ENCODE data around the gene SNRNP25. TPM values are rescaled to one million over a fixed set of nuclear protein-coding genes. Genes with fewer than 3 reads are reported as not detected.
A peak's percentile ranks its signal among the peaks of the same experiment; 100 is the strongest.
"Not testable (repeated sequence)": the region's sequence is repeated elsewhere in the genome, so short reads cannot be mapped to it uniquely, and the experiment has no call there.

SNRNP25 gene
- total RNA-seq, result 45.6 TPM
- long read RNA-seq, transcript SNRNP25-201 (5 exons, 1,905 nt), result major isoform, 56 of 58 reads
- long read RNA-seq, partial matches to known transcripts, result 0 of 58 reads
- long read RNA-seq, other reads (novel, unspliced or antisense), result 0 of 58 reads

GRCh38 chr16:53346-54236 is at the start of gene SNRNP25, which contains the start of gene POLR3K:
Gene SNRNP25 (plus strand): TSS chr16:53828. CDS start chr16:54017, 189 bp downstream.
Gene POLR3K (minus strand): TSS chr16:53608. CDS start chr16:53586, 22 bp downstream.
- DNase-seq (ENCODE audit: low spot score), result peak; percentile 100
- intact Hi-C loops (cut with DNase I), result no loop called here

DNA sequence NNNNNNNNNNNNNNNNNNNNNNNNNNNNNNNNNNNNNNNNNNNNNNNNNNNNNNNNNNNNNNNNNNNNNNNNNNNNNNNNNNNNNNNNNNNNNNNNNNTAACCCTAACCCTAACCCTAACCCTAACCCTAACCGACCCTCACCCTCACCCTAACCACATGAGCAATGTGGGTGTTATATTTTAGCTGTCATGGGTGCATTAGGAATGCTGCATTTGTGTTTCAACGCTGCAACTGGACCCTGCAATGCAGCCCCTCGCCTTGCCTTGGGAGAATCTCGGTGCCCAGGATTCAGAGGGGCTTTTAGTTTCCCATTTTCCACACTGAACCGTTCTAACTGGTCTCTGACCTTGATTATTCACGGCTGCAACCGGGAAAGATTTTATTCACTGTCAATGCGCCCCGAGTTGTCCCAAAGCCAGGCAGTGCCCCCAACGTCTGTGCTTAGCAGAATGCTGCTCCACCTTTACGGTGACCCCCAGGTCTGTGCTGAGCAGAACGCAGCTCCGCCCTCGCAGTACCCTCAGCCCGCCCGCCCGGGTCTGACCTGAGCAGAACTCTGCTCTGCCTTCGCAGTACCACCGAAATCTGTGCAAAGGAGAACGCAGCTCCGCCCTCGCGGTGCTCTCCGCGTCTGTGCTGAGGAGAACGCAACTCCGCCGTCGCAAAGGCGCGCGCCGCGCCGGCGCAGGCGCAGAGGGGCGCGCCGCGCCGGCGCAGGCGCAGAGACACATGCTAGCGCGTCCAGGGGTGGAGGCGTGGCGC is 43.5 kb upstream of the SNRNP25 start:
- intact Hi-C loops (cut with DNase I), result no loop called here
- no peak for DNase-seq (ENCODE audit: low spot score)

DNA sequence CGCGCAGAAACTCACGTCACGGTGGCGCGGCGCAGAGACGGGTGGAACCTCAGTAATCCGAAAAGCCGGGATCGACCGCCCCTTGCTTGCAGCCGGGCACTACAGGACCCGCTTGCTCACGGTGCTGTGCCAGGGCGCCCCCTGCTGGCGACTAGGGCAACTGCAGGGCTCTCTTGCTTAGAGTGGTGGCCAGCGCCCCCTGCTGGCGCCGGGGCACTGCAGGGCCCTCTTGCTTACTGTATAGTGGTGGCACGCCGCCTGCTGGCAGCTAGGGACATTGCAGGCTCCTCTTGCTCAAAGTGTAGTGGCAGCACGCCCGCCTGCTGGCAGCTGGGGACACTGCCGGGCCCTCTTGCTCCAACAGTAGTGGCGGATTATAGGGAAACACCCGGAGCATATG is 42.9 kb upstream of the SNRNP25 start:
- intact Hi-C loops (cut with DNase I), result not testable (repeated sequence)
- DNase-seq (ENCODE audit: low spot score), result peak; percentile 97

DNA sequence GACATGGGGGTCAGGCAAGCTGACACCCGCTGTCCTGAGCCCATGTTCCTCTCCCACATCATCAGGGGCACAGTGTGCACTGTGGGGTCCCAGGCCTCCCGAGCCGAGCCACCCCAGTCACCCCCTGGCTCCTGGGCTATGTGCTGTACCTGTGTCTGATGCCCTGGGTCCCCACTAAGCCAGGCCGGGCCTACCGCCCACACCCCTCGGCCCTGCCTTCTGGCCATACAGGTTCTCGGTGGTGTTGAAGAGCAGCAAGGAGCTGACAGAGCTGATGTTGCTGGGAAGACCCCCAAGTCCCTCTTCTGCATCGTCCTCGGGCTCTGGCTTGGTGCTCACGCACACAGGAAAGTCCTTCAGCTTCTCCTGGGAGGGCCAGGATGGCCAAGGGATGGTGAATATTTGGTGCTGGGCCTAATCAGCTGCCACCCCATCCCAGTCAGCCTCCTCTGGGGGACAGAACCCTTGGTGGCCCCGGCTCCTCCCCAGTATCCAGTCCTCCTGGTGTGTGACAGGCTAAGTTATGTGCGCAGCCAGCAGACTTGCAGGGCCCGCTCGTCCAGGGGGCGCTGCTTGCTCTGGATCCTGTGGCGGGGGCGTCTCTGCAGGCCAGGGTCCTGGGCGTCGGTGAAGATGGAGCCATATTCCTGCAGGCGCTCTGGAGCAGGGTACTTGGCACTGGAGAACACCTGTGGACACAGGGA is 36.4 kb upstream of the SNRNP25 start:
- intact Hi-C loops (cut with DNase I); DNase-seq (ENCODE audit: low spot score): not testable (repeated sequence)

- DNase-seq (ENCODE audit: low spot score); intact Hi-C loops (cut with DNase I): not testable (repeated sequence)
These were observed 32.7 kb upstream of the SNRNP25 start for GRCh38 chr16:20886-21285.

- intact Hi-C loops (cut with DNase I); DNase-seq (ENCODE audit: low spot score): not testable (repeated sequence)
These were observed 29.5 kb upstream of the SNRNP25 start for GRCh38 chr16:24151-24550.

DNA sequence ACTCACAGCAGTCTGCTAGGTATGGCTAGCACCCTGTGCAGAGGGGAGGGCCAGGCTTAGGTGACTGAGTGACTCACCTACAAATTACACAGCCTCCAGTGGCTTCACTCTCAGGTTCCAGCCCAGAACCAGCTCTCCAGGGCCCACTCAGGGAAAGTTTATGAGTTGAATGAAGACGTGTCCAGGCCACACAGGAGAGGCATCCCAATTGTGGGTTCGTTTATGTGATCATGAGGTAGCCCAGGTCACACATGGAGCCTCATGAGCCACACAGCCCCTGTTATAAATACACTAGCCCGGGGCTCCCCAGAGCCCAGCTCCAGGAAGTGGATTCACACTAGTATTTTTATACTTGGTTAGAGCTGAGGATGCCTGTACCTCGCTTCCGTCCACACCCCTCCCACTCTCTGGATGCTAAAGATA is 27.7 kb upstream of the SNRNP25 start:
- intact Hi-C loops (cut with DNase I); DNase-seq (ENCODE audit: low spot score): not testable (repeated sequence)

- intact Hi-C loops (cut with DNase I); DNase-seq (ENCODE audit: low spot score): not testable (repeated sequence)
These were observed 23.0 kb upstream of the SNRNP25 start for GRCh38 chr16:30627-31026.

DNA sequence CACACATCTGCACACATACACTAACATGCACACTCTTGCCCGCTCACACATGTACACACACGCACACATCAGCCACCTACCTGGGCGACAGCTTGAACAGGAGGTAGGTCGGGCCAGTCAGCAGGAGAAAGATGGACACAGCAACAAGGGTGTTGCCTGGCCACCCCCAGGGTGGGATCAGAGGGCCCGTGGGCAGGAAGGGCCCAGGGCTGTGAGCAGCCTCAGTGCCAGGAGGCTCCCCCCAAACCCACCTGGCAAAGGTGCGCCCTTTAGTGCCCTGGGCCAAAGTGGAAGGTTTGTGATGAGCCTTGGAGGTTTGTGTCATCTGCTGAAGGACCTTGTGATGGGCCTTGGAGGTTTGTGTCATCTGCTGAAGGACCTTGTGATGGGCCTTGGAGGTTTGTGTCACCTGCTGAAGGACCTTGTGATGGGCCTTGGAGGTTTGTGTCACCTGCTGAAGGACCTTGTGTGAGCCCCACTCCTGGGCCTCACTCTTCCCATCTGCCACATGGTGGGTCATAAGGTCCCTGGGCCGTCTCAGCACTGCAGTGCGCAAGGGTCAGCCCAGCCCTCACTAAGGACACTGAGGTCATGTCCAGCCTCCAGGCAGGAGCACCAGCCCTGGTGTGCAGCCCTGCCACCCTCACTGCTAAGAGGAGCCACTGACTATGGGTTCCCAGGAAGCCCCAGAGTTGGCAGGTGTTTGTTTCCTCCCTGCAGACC is 20.3 kb upstream of the SNRNP25 start:
- DNase-seq (ENCODE audit: low spot score); intact Hi-C loops (cut with DNase I): not testable (repeated sequence)

GRCh38 chr16:33877-34647 is 19.6 kb upstream of the SNRNP25 start:
- no peak for DNase-seq (ENCODE audit: low spot score)
- intact Hi-C loops (cut with DNase I), result no loop called here

DNA sequence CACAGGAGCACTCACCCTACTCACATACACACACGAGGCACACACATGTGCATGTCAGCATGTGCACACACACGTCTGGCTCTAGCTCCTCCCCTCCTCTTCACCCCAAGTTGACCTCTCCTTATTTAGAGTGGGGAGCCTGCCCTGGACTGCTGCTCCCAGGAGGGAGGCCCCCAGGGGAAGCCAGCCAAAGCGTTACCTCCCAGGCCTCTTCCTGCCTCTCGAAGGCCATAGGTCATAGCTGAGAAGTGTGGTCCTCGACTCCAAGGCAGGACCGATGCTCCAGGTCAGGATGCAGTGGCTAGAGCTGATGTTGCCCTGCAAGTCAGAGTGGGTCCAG is 19.0 kb upstream of the SNRNP25 start:
- intact Hi-C loops (cut with DNase I), result no loop called here
- no peak for DNase-seq (ENCODE audit: low spot score)

DNA sequence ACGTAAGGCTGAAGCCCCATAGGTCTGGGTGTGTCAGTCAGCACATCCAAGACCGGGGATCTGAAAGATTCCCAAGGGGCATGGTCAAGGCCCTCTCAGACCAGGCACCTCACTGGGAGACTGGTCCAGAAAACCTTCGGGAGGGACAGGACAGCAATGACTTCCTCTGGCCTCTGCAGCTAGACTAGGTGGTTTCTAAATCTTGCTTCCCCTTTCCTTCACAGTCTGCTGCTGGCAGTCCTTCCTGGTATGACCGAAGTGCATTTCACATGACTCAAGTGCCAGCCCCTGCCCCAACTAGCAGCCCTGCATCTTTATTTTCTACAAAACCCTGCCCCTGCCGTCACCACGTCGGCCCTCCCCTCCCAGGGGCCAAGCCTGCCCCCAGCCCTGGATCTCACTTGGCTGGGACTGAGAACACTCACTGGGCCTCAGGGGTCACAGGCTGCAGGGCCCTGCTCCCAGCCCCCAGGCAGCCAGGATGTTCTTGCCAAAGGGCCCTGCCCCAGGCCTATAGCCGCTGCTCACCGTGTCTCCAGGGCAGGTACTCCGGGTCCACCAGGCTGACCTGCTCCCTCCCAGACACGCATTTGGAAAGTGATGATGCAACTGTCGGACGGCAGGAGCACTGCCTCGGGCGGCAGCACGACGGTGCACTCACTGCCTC is 18.5 kb upstream of the SNRNP25 start:
- no peak for DNase-seq (ENCODE audit: low spot score)
- intact Hi-C loops (cut with DNase I), result no loop called here

- DNase-seq (ENCODE audit: low spot score), result no peak
- intact Hi-C loops (cut with DNase I), result no loop called here
These were observed 17.8 kb upstream of the SNRNP25 start for GRCh38 chr16:35678-36305.

- no peak for DNase-seq (ENCODE audit: low spot score)
- intact Hi-C loops (cut with DNase I), result no loop called here
These were observed 17.2 kb upstream of the SNRNP25 start for GRCh38 chr16:36336-36984.

GRCh38 chr16:37511-37910 is 16.1 kb upstream of the SNRNP25 start:
- intact Hi-C loops (cut with DNase I), result no loop called here
- DNase-seq (ENCODE audit: low spot score), result no peak

DNA sequence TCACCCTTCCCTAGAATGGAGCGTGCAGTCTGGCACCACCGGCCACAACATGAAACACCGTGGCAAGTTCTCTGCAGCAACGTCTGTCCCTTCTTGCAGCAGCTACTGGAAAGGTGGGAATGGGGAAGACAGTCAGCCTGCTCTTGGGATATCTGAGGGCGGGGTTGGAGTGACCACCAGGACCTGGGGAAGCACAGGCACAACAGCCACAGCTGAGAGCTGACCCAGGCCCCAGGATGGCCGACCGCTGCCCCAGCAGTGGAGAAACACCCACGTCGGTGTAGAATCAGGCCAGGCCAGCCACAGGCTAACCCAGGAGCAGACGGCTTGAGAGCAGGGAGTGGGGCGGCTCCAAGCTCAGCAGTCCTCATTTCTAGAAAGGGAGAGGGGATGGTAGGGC is 15.4 kb upstream of the SNRNP25 start:
- DNase-seq (ENCODE audit: low spot score), result not testable (repeated sequence)

More for the DNA sequence above, 15.4 kb upstream of the SNRNP25 start:
- intact Hi-C loops (cut with DNase I), result not testable (repeated sequence)
